ENCODE data around the gene IGF2BP2.

DNA sequence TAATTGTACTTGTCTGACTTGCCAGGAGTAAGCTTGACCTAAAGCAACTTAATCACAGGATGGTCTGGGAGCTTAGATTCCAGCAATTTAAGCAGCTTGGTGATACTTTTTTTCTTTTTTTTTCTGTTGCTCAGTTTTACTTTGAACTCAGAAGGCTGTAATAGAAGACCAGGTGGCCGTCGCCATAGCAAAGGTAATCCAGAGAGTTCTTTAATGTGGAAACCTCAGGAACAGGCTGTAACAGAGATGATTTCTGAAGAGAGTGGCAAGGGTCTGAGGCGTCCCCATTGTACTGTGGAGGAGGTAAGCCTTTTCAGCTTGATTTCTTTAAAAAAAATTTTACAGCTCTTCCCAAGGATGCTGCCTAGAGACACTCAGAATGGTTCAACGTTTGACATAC is 218.6 kb downstream of the IGF2BP2 start:
- TF ChIP-seq CTCF (IDR thresholded peaks at IDR 0.05; ENCODE audit: low read depth, low read length): no peak
- no peak for TF ChIP-seq POLR2A (IDR thresholded peaks at IDR 0.05; ENCODE audit: extremely low read depth, insufficient read length)
- TF ChIP-seq, protein P1, sequence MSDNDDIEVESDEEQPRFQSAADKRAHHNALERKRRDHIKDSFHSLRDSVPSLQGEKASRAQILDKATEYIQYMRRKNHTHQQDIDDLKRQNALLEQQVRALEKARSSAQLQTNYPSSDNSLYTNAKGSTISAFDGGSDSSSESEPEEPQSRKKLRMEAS (IDR thresholded peaks at IDR 0.05; ENCODE audit: low read depth, low read length): no peak
